CD4-positive, alpha-beta T cell treated with Interleukin-21 for 1 hour (primary cell): Measurements from ENCODE around the gene RETREG1.
"Not testable (repeated sequence)": the region's sequence is repeated elsewhere in the genome, so short reads cannot be mapped to it uniquely, and the experiment has no call there.

ENCODE experiments used
- DNase-seq: peaks from one replicate; pipeline ENCODE4 v3.0.0-alpha.2; 2020

The RETREG1 gene, protein sequence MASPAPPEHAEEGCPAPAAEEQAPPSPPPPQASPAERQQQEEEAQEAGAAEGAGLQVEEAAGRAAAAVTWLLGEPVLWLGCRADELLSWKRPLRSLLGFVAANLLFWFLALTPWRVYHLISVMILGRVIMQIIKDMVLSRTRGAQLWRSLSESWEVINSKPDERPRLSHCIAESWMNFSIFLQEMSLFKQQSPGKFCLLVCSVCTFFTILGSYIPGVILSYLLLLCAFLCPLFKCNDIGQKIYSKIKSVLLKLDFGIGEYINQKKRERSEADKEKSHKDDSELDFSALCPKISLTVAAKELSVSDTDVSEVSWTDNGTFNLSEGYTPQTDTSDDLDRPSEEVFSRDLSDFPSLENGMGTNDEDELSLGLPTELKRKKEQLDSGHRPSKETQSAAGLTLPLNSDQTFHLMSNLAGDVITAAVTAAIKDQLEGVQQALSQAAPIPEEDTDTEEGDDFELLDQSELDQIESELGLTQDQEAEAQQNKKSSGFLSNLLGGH

GRCh38 chr5:16616536-16617273 lies at the start of gene RETREG1:
TSS of gene RETREG1 (minus strand) at chr5:16616997. CDS start at chr5:16616971, 26 bp downstream.
- peak; percentile 87 for DNase-seq

GRCh38 chr5:16666130-16666882 lies 49.5 kb upstream of the RETREG1 start:
- no peak for DNase-seq

DNA sequence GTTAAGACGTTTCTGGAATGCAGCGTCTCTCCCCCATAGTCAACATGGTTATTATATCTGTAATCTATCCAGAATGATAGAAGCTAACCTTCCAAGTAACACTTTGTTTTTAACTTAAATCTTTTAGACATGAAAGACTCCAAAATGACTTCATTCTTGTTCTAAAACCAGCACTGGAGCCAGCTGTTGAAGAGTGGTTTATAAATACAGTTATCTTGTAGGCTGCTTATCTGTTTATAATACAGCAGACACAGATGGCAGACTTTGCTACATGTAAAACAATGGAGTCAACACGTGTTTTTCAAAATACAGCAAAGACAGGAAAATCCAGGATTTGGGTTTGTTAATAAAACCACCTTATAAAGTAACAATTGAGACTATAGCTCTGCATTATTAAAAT lies 48.8 kb upstream of the RETREG1 start:
- no peak for DNase-seq

GRCh38 chr5:16664368-16664767 lies 47.6 kb upstream of the RETREG1 start:
- DNase-seq = no peak

DNA sequence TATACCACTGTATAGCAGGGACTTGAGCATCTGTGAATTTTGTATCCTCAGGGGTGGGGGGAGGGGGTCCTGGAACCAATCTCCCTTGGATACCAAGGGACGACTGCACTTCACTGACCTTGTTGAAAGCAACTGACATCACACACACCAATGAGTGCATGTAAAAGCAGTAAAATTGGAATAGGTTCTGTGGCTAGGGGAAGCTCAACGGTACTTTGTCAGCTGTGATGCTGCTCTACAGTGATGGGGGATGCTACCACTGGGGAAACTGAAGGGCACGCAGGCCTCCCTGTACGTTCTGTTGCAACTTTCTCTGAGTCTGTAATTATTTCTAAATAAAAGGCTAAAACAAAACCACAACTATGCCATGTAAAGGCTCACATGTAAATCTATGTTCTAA lies 47.0 kb upstream of the RETREG1 start:
- no peak for DNase-seq

DNA sequence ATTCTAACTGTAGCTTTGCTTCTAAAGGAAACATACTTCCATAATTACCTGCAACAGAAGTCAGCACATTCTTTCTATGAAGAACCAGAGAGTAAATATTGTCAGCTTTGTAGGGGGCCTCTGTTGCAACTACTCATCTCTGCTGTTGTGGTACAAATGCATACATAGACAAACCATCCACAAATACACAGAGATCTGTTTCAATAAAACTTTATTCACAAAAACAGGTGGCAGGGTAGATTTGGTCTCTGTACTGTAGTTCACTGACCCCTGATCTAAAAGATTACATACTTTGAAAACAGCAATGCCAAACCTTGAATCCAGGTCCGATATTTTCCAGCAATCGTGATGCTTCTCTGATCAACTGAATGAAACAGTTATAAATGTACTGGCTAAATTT lies 44.9 kb upstream of the RETREG1 start:
- DNase-seq = no peak

GRCh38 chr5:16660982-16661381 lies 44.2 kb upstream of the RETREG1 start:
- no peak for DNase-seq

- no peak for DNase-seq
Observed at GRCh38 chr5:16659536-16659935, 42.7 kb upstream of the RETREG1 start.

GRCh38 chr5:16656561-16657191 lies 39.9 kb upstream of the RETREG1 start:
- no peak for DNase-seq

- no peak for DNase-seq
Observed at GRCh38 chr5:16654647-16655334, 38.0 kb upstream of the RETREG1 start.

DNA sequence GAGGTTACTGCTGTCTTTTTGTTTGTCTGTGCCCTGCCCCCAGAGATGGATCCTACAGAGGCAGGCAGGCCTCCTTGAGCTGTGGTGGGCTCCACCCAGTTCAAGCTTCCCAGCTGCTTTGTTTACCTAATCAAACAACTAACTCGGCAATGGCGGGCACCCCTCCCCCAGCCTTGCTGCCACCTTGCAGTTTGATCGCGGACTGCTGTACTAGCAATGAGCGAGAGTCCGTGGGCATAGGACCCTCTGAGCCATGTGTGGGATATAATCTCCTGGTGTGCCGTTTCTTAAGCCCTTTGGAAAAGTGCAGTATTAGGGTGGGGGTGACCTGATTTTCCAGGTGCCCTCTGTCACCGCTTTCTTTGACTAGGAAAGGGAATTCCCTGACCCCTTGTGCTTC lies 31.9 kb upstream of the RETREG1 start:
- DNase-seq = not testable (repeated sequence)

- DNase-seq = no peak
Observed at GRCh38 chr5:16644301-16644889, 27.6 kb upstream of the RETREG1 start.

DNA sequence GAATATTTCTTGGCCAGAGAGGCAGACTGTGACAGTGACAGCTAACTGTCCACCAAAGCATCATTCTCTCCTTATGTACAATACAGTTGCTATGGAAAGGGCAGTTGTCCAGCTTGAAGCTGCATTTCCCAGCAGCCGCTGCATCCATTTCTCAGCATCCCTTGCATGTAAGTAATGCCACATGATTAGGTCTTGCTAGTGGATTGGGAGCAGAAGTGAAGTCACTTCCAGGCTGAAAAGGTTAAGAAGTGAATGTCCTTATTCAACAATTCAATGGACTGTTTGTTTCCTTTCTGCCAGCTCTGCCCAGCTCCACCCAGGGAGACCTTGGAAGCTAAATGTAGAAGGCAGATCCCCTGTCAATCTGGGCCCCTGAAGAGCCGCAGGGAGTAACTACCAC lies 26.1 kb upstream of the RETREG1 start:
- no peak for DNase-seq

GRCh38 chr5:16639206-16639605 lies 22.4 kb upstream of the RETREG1 start:
- no peak for DNase-seq

- DNase-seq = no peak
Observed at GRCh38 chr5:16628376-16628775, 11.6 kb upstream of the RETREG1 start.

- peak; percentile 30 for DNase-seq
Observed at GRCh38 chr5:16626696-16627264, 10.0 kb upstream of the RETREG1 start.

GRCh38 chr5:16625096-16625495 lies 8.3 kb upstream of the RETREG1 start:
- DNase-seq = no peak

DNA sequence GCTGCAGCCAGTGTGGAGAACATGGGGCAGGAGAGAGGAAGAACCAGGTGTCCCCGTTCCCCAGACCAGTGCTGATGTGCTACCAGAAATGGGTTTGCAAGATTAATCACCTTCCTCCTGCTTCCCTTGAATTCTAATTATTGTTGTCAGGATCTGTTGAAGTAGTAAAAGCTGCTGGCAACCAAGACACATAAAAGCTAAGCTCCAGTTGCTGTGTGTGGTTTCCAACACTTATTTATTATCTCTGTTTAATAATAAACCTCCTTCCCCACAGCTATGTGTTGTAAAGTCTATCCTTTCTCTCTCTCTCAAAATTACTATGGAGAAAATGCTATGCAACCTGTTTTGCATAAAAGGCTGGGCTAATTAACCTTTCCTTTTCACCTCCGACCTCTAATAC lies 2.3 kb upstream of the RETREG1 start:
- DNase-seq = no peak

DNA sequence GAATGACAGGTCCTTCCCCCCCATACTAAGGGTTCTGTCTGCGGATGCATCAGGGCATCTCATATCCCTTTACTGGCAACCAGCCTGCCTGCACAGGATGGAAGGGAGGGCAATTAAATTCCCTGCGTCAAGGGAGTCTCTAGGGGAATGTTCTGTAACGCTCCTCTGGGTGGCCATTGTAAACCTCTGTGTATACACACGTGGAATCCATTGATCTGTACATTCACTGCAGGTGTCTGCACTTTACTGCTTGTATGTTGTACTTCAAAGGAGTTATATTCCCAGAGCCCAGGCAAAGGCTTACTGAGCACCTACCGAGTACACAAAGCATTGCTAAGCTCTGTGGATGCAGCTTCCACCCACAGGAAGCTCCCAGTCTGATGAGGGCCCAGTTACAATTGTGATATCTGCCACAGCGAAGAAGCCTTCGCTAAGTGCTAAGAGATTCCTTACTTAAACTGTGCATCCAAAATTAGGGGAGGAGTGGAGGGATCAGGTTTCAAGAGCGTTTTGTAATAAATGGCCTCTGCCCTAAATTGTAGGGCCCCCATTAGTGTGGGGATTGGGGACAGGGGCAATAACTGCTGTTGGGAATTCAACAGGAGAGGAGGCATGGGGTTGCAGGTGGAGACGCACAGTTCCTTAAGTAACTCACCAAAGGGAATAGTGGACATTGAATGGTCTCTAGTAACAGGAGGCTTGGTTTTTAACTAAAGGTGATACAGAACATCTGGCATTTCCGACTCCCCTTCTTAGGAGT lies 1.5 kb upstream of the RETREG1 start:
- no peak for DNase-seq

- peak; percentile 47 for DNase-seq
Observed at GRCh38 chr5:16617274-16617968, 624 bp upstream of the RETREG1 start.
